T-cell (primary cell): ENCODE results near the gene CGB5. TPM values are rescaled to one million over a fixed set of nuclear protein-coding genes. Genes with fewer than 3 reads are reported as not detected.

Experiments
- ATAC-seq, 4 experiments: fragments of 200-7000 bp in 3 of 4; fragments of 150-1000 bp in 1 of 4; cut with Tn5 transposase; replicated peaks in 1 of 4; 1 replicate in 3 of 4; 2 replicates in 1 of 4; pipeline ENCODE4 v1.10.0; 2021; ENCODE audit warnings: moderate library complexity in 3 of 4, mild to moderate bottlenecking in 2 of 4, moderate number of reproducible peaks in 1 of 4
- CTCF ChIA-PET, 2 donors: fragments of 300-600 bp; sonication (Branson Sonifier 250); formaldehyde crosslinking; loops; one replicate each; lab custom pipeline; 2022; ENCODE audit warnings: antibody characterized with exemption in 2 of 2; lab: Charles Lee
- POLR2A ChIA-PET, 2 donors: fragments of 300-600 bp; sonication (Branson Sonifier 250); formaldehyde crosslinking; loops; one replicate each; lab custom pipeline; 2022; ENCODE audit warnings: antibody characterized with exemption in 2 of 2; lab: Charles Lee
- DNase-seq, 35 experiments: peaks; one replicate each; pipeline versions ENCODE4 v3.0.0 to v3.0.0-alpha.2; 2013 to 2023
- H3K27ac ChIP-seq: one replicate; pipeline ENCODE4 v1.5.1; 2013; ENCODE audit warnings: low read length
- H3K27me3 ChIP-seq, 2 experiments: replicated peaks in 1 of 2; 1 replicate in 1 of 2; 2 replicates in 1 of 2; pipeline versions ENCODE4 v1.6.1 to v1.7.0; 2013; ENCODE audit warnings: low read length in 1 of 2, mixed read lengths in 1 of 2; ENCODE audit not compliant: control insufficient read depth in 2 of 2, insufficient read depth in 2 of 2; ENCODE audit errors: extremely low read depth in 1 of 2
- H3K36me3 ChIP-seq, 2 donors: 1 replicate in 1 of 2; 2 replicates in 1 of 2; pipeline versions ENCODE4 v1.6.1 to v1.7.0; 2013; ENCODE audit warnings: low read length in 1 of 2; ENCODE audit not compliant: control insufficient read depth in 2 of 2, insufficient read depth in 1 of 2; ENCODE audit errors: extremely low read depth in 1 of 2
- H3K4me1 ChIP-seq, 2 experiments: 1 replicate in 1 of 2; 2 replicates in 1 of 2; pipeline versions ENCODE4 v1.6.1 to v1.7.0; 2013; ENCODE audit warnings: low read length in 2 of 2, mixed read lengths in 1 of 2; ENCODE audit not compliant: insufficient read depth in 2 of 2, control insufficient read depth in 1 of 2; ENCODE audit errors: extremely low read depth in 1 of 2
- H3K4me3 ChIP-seq, 2 donors: 1 replicate in 1 of 2; 2 replicates in 1 of 2; pipeline versions ENCODE4 v1.5.1 to v1.7.0; 2013; ENCODE audit warnings: mild to moderate bottlenecking in 2 of 2, low read length in 1 of 2, moderate library complexity in 1 of 2; ENCODE audit not compliant: control insufficient read depth in 1 of 2; ENCODE audit errors: extremely low read depth in 1 of 2
- H3K9me3 ChIP-seq: 2 replicates; pipeline ENCODE4 v1.7.0; 2013
- H3K27ac Mint-ChIP-seq, 2 donors: one replicate each; pipeline ENCODE4 v1.8.0; 2020 to 2021; ENCODE audit warnings: mild to moderate bottlenecking in 2 of 2, mixed read lengths in 2 of 2
- H3K27me3 Mint-ChIP-seq, 2 donors: one replicate each; pipeline ENCODE4 v1.8.0; 2021 to 2022; ENCODE audit warnings: mixed read lengths in 2 of 2
- H3K36me3 Mint-ChIP-seq: one replicate; pipeline ENCODE4 v1.8.0; 2021; ENCODE audit warnings: mixed read lengths
- H3K4me1 Mint-ChIP-seq, 3 donors: one replicate each; pipeline ENCODE4 v1.8.0; 2020 to 2022; ENCODE audit warnings: mixed read lengths in 3 of 3, mild to moderate bottlenecking in 1 of 3
- H3K4me3 Mint-ChIP-seq, 3 donors: one replicate each; pipeline ENCODE4 v1.8.0; 2020 to 2022; ENCODE audit warnings: mild to moderate bottlenecking in 3 of 3, mixed read lengths in 3 of 3, moderate library complexity in 3 of 3
- H3K9me3 Mint-ChIP-seq, 3 donors: one replicate each; pipeline ENCODE4 v1.8.0; 2020 to 2022; ENCODE audit warnings: mixed read lengths in 3 of 3
- WGBS: methylation state at CpG from one replicate; pipeline ENCODE4 v1.1.5; 2013; ENCODE audit warnings: missing lambda C conversion rate; ENCODE audit not compliant: insufficient coverage; 5-methylcytosine and 5-hydroxymethylcytosine counted together
- total RNA-seq, 35 experiments: library from RNA in 6 of 35; stranded (reverse) in 6 of 35; fragments of 120-200 nt in 1 of 35; gene quantifications; one replicate each; pipeline versions ENCODE4 v1.2.1 to v1.2.4 and lab custom pipeline; 2013 to 2026

Gene CGB5
- total RNA-seq, 5 donors from 2014 or later (not counting 1 experiment from before 2014, with no cell fraction given), result not detected

DNA sequence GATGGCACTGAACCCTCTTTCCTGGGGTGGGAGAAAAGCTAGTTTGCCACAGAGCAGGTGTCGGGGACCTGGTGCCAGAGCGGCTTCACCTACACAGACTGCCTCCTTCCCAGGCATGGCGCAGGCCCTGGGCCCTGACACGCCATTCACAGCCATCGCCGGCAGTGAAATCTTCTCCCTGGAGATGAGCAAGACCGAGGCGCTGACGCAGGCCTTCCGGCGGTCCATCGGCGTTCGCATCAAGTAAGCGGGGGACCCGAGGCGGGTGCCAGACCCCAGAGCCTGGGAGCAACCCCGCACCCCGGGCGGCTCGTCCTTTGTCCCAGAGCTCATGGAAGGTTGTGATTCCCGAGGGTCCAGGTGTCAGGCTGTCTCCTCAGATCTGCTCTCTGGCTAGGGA lies 36.7 kb upstream of the CGB5 start:
- H3K9me3 Mint-ChIP-seq, result no peaks in the 10 kb centered on the region
- no peaks in the 10 kb centered on the region for H3K27me3 Mint-ChIP-seq
- no peaks in the 10 kb centered on the region for H3K4me1 Mint-ChIP-seq
- POLR2A ChIA-PET, result no interaction called here
- no peaks in the 10 kb centered on the region for H3K9me3 ChIP-seq
- H3K4me1 ChIP-seq, result no peaks in the 10 kb centered on the region
- CTCF ChIA-PET, result no interaction called here
- ATAC-seq (no peak), DNase-seq (no peak)
- WGBS, result 97% methylated on average over 22 of the region's 22 CpGs
- peaks cover 25 to 48% of the 10 kb centered on the region in 2 donors for H3K36me3 ChIP-seq
- H3K4me3 Mint-ChIP-seq, result no peak overlapping the region
- H3K4me3 ChIP-seq, result no peak overlapping the region
- H3K27ac Mint-ChIP-seq, result no peak overlapping the region
- no peaks in the 10 kb centered on the region for H3K27me3 ChIP-seq
- no peak overlapping the region for H3K27ac ChIP-seq
- H3K36me3 Mint-ChIP-seq, result peaks cover 20% of the 10 kb centered on the region

DNA sequence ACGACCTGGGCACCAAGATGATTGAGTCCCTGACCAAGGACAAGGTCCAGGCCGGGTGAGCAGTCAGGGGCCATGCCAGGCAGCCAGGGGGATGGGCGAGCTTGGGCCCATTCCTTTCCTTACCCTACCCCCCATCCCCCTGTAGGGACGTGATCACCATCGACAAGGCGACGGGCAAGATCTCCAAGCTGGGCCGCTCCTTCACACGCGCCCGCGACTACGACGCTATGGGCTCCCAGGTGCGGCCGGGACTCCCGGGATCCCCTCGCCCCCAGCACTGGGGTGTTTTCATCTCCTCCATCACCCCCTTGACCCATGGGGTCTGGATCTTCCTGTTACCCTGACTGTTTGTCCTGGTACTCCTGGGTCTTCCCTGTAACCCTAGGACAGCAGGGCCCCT lies 33.8 kb upstream of the CGB5 start:
- Histone ChIP-seq H3K27ac (no peak overlapping the region), H3K4me3 (no peak overlapping the region), H3K36me3 (peaks cover 23 to 36% of the 10 kb centered on the region in 2 donors), H3K27me3 (no peaks in the 10 kb centered on the region), H3K9me3 (no peaks in the 10 kb centered on the region), H3K4me1 (no peaks in the 10 kb centered on the region)
- no peak overlapping the region for H3K27ac Mint-ChIP-seq
- WGBS, result 96% methylated on average over 18 of the region's 18 CpGs
- DNase-seq (no peak), ATAC-seq (peak in 1 of 4 experiments; percentile 11)
- ChIA-PET POLR2A (no interaction called here), CTCF (interaction anchor here in 1 of 2 donors (1.0 kb wide), 1 partner anchor 16 kb away, joined by 3 read pairs; the partner anchor contains the start of genes GYS1 and RUVBL2)
- H3K4me3 Mint-ChIP-seq, result no peak overlapping the region
- H3K4me1 Mint-ChIP-seq, result no peaks in the 10 kb centered on the region
- no peaks in the 10 kb centered on the region for H3K27me3 Mint-ChIP-seq
- no peaks in the 10 kb centered on the region for H3K9me3 Mint-ChIP-seq
- peaks cover 15% of the 10 kb centered on the region for H3K36me3 Mint-ChIP-seq

DNA sequence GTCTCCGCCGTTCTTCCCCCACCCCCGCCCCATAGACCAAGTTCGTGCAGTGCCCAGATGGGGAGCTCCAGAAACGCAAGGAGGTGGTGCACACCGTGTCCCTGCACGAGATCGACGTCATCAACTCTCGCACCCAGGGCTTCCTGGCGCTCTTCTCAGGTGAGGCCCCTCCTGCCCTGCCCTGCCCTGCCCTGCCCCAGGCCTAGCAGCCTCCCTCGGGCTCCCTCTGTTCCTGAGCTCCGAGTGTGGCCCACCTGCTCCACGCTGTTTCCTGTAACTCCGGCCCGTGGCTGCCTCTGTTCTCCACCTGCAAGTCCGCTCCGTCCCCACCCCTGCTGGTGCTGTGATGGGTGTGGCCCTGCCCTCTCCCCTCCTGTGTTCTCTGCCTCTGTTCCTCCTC lies 33.2 kb upstream of the CGB5 start:
- H3K9me3 ChIP-seq, result no peaks in the 10 kb centered on the region
- POLR2A ChIA-PET, result no interaction called here
- H3K4me1 ChIP-seq, result no peaks in the 10 kb centered on the region
- peaks cover 9% of the 10 kb centered on the region for H3K36me3 Mint-ChIP-seq
- no peak overlapping the region for H3K27ac Mint-ChIP-seq
- peaks cover 26 to 30% of the 10 kb centered on the region in 2 donors for H3K36me3 ChIP-seq
- no peak overlapping the region for H3K4me3 ChIP-seq
- no peaks in the 10 kb centered on the region for H3K27me3 ChIP-seq
- WGBS, result 94% methylated on average over 13 of the region's 18 CpGs
- CTCF ChIA-PET, result interaction anchor here in 1 of 2 donors (0.6 to 1.0 kb wide), 2 partner anchors 17 to 132 kb away, joined by 3 to 7 read pairs; partner anchors contain the start of genes GYS1 and RUVBL2
- DNase-seq (no peak), ATAC-seq (no peak)
- no peak overlapping the region for H3K27ac ChIP-seq
- no peaks in the 10 kb centered on the region for H3K9me3 Mint-ChIP-seq
- H3K27me3 Mint-ChIP-seq, result no peaks in the 10 kb centered on the region
- no peak overlapping the region for H3K4me3 Mint-ChIP-seq
- H3K4me1 Mint-ChIP-seq, result no peaks in the 10 kb centered on the region

DNA sequence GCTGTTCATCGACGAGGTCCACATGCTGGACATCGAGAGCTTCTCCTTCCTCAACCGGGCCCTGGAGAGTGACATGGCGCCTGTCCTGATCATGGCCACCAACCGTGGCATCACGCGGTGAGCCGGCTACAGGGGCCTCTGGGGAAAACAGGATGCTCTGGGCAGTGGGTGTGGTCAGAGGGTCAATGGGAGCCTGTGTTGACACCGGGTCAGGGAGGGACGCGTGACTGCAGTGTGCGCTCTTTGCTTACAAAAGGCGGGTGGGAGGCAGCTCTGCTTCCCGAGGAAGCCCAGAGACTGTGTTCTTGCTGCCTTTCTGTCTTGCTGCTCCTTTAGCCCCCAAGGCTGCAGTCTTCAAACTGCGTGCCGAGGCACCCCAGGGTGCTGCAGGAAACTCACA lies 32.5 kb upstream of the CGB5 start:
- no peak overlapping the region for H3K27ac ChIP-seq
- no peaks in the 10 kb centered on the region for H3K27me3 Mint-ChIP-seq
- no peak overlapping the region for H3K27ac Mint-ChIP-seq
- H3K36me3 ChIP-seq, result peaks cover 25 to 27% of the 10 kb centered on the region in 2 donors
- no peak overlapping the region for H3K4me3 Mint-ChIP-seq
- peaks cover 8% of the 10 kb centered on the region for H3K36me3 Mint-ChIP-seq
- no peaks in the 10 kb centered on the region for H3K9me3 Mint-ChIP-seq
- ATAC-seq (no peak), DNase-seq (no peak)
- ChIA-PET CTCF (no interaction called here), POLR2A (no interaction called here)
- H3K27me3 ChIP-seq, result no peaks in the 10 kb centered on the region
- no peaks in the 10 kb centered on the region for H3K9me3 ChIP-seq
- WGBS, result 91% methylated on average over 12 of the region's 17 CpGs
- no peak overlapping the region for H3K4me3 ChIP-seq
- no peaks in the 10 kb centered on the region for H3K4me1 ChIP-seq
- no peaks in the 10 kb centered on the region for H3K4me1 Mint-ChIP-seq

DNA sequence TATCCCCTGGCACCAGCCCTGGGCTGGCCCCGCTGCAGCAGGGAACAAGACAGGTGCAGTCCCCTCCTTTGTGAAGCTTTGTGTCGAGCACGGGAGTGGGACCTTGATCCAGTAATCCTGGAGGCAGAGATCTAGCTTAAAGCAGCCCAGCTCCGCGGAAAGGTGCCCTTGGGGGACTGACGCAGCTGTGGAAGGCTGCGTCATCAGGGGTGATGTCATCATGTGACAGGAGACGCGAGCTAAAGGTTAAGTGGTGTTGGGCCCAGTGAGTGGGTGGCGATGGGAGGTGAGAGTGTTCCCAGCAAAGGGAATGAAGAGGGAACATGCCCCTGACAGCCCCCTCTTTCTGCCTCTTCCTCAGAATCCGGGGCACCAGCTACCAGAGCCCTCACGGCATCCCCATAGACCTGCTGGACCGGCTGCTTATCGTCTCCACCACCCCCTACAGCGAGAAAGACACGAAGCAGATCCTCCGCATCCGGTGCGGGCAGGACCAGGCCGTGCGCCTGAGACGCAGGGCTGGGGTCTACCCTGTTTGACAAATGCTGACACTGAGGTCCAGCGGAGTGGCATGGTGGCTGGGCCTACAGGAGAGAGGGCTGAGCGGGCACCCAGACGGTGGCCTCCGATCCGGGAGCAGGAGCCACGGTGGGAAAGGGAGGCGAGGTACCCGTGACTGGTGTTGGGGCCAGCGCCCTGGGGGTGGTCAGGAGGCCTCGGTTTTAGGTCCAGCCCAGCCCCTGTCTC lies 29.4 kb upstream of the CGB5 start:
- CTCF ChIA-PET, result interaction anchor here in 1 of 2 donors (0.9 kb wide), 1 partner anchor 21 kb away, joined by 3 read pairs; the partner anchor contains the start of genes GYS1 and RUVBL2
- WGBS, result 97% methylated on average over 30 of the region's 32 CpGs
- peaks cover 3% of the 10 kb centered on the region for H3K36me3 Mint-ChIP-seq
- H3K9me3 ChIP-seq, result no peaks in the 10 kb centered on the region
- peaks cover 12 to 22% of the 10 kb centered on the region in 2 donors for H3K36me3 ChIP-seq
- peaks cover 6 to 13% (median 8%) of the 10 kb centered on the region in 3 donors for H3K4me1 Mint-ChIP-seq
- H3K4me3 Mint-ChIP-seq, result no peak overlapping the region
- H3K27me3 ChIP-seq, result peaks cover 0 to 4% of the 10 kb centered on the region in 2 experiments
- DNase-seq, result no peak
- no peak overlapping the region for H3K27ac ChIP-seq
- peaks cover 7 to 22% of the 10 kb centered on the region in 2 experiments for H3K4me1 ChIP-seq
- H3K9me3 Mint-ChIP-seq, result no peaks in the 10 kb centered on the region
- no peak overlapping the region for H3K27ac Mint-ChIP-seq
- no peak for ATAC-seq
- POLR2A ChIA-PET, result no interaction called here
- H3K4me3 ChIP-seq, result no peak overlapping the region
- peaks cover 0 to 6% of the 10 kb centered on the region in 2 donors for H3K27me3 Mint-ChIP-seq

DNA sequence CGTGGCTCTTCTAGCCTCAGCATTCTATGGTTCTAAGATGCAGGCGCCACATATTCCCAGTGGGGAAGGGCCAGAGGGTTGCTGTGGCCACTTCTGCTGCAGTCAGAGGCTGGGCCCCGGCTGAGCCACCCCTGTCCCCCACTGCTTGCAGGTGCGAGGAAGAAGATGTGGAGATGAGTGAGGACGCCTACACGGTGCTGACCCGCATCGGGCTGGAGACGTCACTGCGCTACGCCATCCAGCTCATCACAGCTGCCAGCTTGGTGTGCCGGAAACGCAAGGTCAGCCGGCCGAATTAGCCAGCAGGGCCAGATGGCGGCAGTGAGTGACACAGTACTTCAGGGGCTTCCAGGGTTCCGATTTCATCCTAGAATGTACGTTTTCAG lies 28.8 kb upstream of the CGB5 start:
- H3K4me1 ChIP-seq, result peaks cover 7 to 27% of the 10 kb centered on the region in 2 experiments
- ChIA-PET POLR2A (no interaction called here), CTCF (no interaction called here)
- ATAC-seq (no peak), DNase-seq (no peak)
- H3K4me3 ChIP-seq, result no peak overlapping the region
- no peaks in the 10 kb centered on the region for H3K9me3 Mint-ChIP-seq
- H3K4me1 Mint-ChIP-seq, result peaks cover 12 to 17% (median 12%) of the 10 kb centered on the region in 3 donors
- peaks cover 7 to 19% of the 10 kb centered on the region in 2 donors for H3K36me3 ChIP-seq
- H3K4me3 Mint-ChIP-seq, result no peak overlapping the region
- H3K27me3 Mint-ChIP-seq, result peaks cover 0 to 6% of the 10 kb centered on the region in 2 donors
- H3K36me3 Mint-ChIP-seq, result peaks cover 3% of the 10 kb centered on the region
- no peak overlapping the region for H3K27ac ChIP-seq
- H3K27me3 ChIP-seq, result peaks cover 0 to 10% of the 10 kb centered on the region in 2 experiments
- 90% methylated on average over 17 of the region's 18 CpGs for WGBS
- no peak overlapping the region for H3K27ac Mint-ChIP-seq
- no peaks in the 10 kb centered on the region for H3K9me3 ChIP-seq
